ENCODE data around the gene PCBP3.
"Not testable (repeated sequence)": the region's sequence is repeated elsewhere in the genome, so short reads cannot be mapped to it uniquely, and the experiment has no call there.

The PCBP3 gene

GRCh38 chr21:45613881-45614280 lies 29.6 kb upstream of the PCBP3 start:
- no peak for DNase-seq

GRCh38 chr21:45615145-45615711 lies 28.3 kb upstream of the PCBP3 start:
- peak; percentile 74 to 91 (median 87) for DNase-seq

GRCh38 chr21:45617021-45617921 lies 26.3 kb upstream of the PCBP3 start:
- DNase-seq, result no peak

- DNase-seq, result no peak
These were observed 25.2 kb upstream of the PCBP3 start for GRCh38 chr21:45618287-45618686.

GRCh38 chr21:45618846-45619485 lies 24.6 kb upstream of the PCBP3 start:
- DNase-seq, result no peak

GRCh38 chr21:45620201-45620923 lies 23.2 kb upstream of the PCBP3 start:
- no peak for DNase-seq

GRCh38 chr21:45621435-45622331 lies 21.8 kb upstream of the PCBP3 start:
- not testable (repeated sequence) for DNase-seq

- no peak for DNase-seq
These were observed 21.0 kb upstream of the PCBP3 start for GRCh38 chr21:45622416-45623097.

- no peak for DNase-seq
These were observed 20.1 kb upstream of the PCBP3 start for GRCh38 chr21:45623436-45623835.

GRCh38 chr21:45626127-45626526 lies 17.4 kb upstream of the PCBP3 start:
- DNase-seq, result not testable (repeated sequence)

- no peak for DNase-seq
These were observed 14.2 kb upstream of the PCBP3 start for GRCh38 chr21:45629046-45629981.

- DNase-seq, result no peak
These were observed 13.3 kb upstream of the PCBP3 start for GRCh38 chr21:45630066-45630694.

GRCh38 chr21:45630876-45631275 lies 12.6 kb upstream of the PCBP3 start:
- DNase-seq, result no peak

- no peak for DNase-seq
These were observed 12.0 kb upstream of the PCBP3 start for GRCh38 chr21:45631540-45631939.

- no peak for DNase-seq
These were observed 11.4 kb upstream of the PCBP3 start for GRCh38 chr21:45632160-45632559.

GRCh38 chr21:45632637-45633251 lies 10.8 kb upstream of the PCBP3 start:
- DNase-seq, result no peak

- no peak for DNase-seq
These were observed 8.9 kb upstream of the PCBP3 start for GRCh38 chr21:45634511-45635183.

GRCh38 chr21:45635271-45636151 lies 8.0 kb upstream of the PCBP3 start:
- no peak for DNase-seq
